HL-60 (cell line): Measurements from ENCODE around the gene FOXF2.

Experiments used
- DNase-seq, 2 experiments: peaks; one replicate each; pipeline ENCODE4 v3.0.0-alpha.2; 2010 to 2020; ENCODE audit warnings: low read depth in 1 of 2, low spot score in 1 of 2
- H3K27ac ChIP-seq: fragments of 250-450 bp; sonication (Bioruptor Pico); replicated peaks from 2 replicates; pipeline ENCODE4 v1.5.1; 2020; ENCODE audit warnings: mild to moderate bottlenecking, moderate library complexity
- H3K27me3 ChIP-seq: fragments of 250-450 bp; sonication (Bioruptor Pico); 2 replicates; pipeline ENCODE4 v1.5.1; 2021; ENCODE audit warnings: mild to moderate bottlenecking, moderate library complexity; ENCODE audit not compliant: insufficient read depth, poor library complexity, severe bottlenecking
- H3K4me3 ChIP-seq: replicated peaks from 2 replicates; pipeline ENCODE4 v1.5.1; 2011; ENCODE audit warnings: mild to moderate bottlenecking, control low read depth, low read length; ENCODE audit not compliant: insufficient read depth
- CTCF ChIP-seq: IDR thresholded peaks from one replicate; pipeline ENCODE4 v1.5.1; 2011; ENCODE audit warnings: low read length, control low read depth, inconsistent platforms; ENCODE audit not compliant: insufficient read depth
- GABPA ChIP-seq: IDR thresholded peaks from 2 replicates; pipeline ENCODE4 v1.6.1; 2012; ENCODE audit warnings: low read depth
- POLR2AphosphoS5 ChIP-seq: IDR thresholded peaks from 2 replicates; pipeline ENCODE4 v1.6.1; 2012; ENCODE audit warnings: low read depth
- REST ChIP-seq: IDR thresholded peaks from 2 replicates; pipeline ENCODE4 v1.6.1; 2012; ENCODE audit warnings: low read depth; ENCODE audit not compliant: insufficient replicate concordance
- SPI1 ChIP-seq: IDR thresholded peaks from 2 replicates; pipeline ENCODE4 v1.6.1; 2012; ENCODE audit warnings: low read depth, mild to moderate bottlenecking, borderline replicate concordance

FOXF2 gene

GRCh38 chr6:1435806-1436205 is 46.4 kb downstream of the FOXF2 start:
- no peak overlapping the region for H3K4me3 ChIP-seq
- no peak overlapping the region for H3K27ac ChIP-seq
- peaks cover 2% of the 10 kb centered on the region for H3K27me3 ChIP-seq
- no peak for DNase-seq
- TF ChIP-seq CTCF, result no peak
- TF ChIP-seq SPI1, result no peak
- TF ChIP-seq GABPA, result no peak
- TF ChIP-seq REST, result no peak
- no peak for TF ChIP-seq POLR2AphosphoS5

DNA sequence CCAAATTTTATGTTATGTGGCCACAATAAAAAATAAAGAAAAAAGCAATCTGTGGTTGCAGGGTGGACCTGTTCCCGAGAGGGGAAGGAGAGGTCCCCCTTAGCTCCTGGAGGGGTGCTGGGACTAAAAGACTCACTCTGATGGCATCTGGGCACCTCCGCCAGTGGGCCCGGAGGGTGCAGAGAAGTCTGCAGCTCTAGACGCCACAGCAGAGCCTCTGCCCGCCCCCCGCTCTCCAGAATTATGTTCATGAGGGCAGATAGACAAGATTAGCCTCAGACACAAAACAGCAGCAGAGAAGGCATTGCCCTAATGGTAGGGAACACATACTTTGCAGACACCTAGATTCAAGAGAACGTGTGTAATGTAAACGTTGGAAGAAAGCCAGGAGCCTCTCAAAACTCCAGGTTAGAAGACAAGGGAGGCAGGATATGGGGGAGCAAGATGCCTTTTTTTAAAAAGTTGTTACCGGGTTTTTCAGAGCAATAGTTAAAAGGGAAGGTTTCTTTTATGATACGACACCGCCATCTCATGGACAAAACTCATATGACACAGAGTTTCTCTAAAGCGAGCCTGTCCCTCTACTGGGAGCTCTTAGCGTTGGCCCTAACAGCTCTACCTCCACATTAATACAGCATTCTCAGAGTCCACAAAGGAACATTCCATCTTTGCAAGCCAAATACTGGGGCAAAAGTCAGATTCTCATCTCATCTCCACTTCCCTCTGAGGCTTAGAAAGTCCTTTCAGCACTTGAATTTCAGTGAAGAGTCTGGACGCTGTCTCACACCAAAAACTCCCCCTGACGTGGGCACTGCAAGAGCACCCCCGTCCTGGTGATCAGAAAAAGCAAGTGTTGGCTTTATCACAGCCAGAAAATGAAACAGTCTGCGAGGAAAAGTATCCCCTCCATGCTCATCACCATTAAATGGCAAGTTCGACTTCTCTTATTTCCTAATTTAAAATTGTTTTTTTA is 47.2 kb downstream of the FOXF2 start:
- no peak overlapping the region for H3K4me3 ChIP-seq
- DNase-seq, result peak in 1 of 2 experiments; percentile 46
- TF ChIP-seq GABPA (no peak), SPI1 (no peak), CTCF (no peak), POLR2AphosphoS5 (no peak), REST (no peak)

DNA sequence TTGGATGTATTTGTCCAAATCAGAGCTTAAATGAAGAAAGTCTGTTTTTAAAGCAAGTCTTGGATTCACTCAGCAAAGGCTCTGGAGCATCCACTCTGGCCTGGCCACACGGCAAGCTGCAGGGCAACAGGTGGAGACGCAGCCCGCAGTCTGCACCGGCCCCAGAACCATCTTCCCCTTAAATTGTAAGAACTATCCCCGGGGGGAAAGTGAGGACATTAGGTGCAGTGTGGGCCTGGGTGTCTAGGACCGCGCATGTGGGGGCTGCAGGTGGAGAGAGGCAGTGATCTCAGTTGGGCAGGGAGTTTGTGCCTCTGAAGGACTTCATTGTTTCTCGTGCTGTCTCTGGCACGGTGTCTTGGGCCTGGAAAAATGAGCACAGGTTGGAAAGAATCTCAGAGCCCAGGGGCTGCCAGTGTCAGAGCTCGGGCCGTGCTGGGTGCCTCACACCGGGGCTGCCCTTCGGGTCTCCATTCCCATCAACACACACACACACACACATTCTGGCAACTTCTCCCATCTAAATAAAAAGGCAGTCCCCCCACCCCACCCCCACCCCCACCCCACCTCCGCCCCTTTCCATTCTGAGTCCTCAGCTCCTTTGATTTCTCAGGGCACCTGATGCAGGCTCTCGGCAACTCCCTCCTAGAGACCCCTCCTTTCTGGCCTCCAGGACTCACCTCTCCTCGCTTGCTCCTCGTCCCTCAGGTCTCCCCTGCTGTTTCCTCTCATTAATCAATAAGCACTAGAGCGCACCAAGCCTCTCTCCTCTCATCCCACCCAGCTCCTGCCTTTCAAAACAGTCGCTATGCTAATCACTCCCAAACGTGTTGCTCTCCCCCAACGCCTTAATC is 48.4 kb downstream of the FOXF2 start:
- DNase-seq, result no peak
- Histone ChIP-seq H3K27ac (no peak overlapping the region), H3K27me3 (peaks cover 2% of the 10 kb centered on the region), H3K4me3 (no peak overlapping the region)
- TF ChIP-seq SPI1 (no peak), REST (no peak), GABPA (no peak), CTCF (no peak), POLR2AphosphoS5 (no peak)

More for the DNA sequence above, 47.2 kb downstream of the FOXF2 start:
- H3K27ac ChIP-seq, result no peak overlapping the region
- H3K27me3 ChIP-seq, result peaks cover 2% of the 10 kb centered on the region
